GM23248 (cell line): Measurements from ENCODE around the gene CA5B.

Source experiments
- EZH2 ChIP-seq: fragments of 200-600 bp; sonication (generic); IDR thresholded peaks from 2 replicates; pipeline ENCODE4 v1.6.1; 2018; ENCODE audit warnings: antibody characterized with exemption, mild to moderate bottlenecking; ENCODE audit not compliant: insufficient read depth, poor library complexity, severe bottlenecking
- EZH2phosphoT487 ChIP-seq: fragments of 200-600 bp; sonication (generic); IDR thresholded peaks from 2 replicates; pipeline ENCODE4 v1.6.1; 2018; ENCODE audit warnings: antibody characterized with exemption, moderate library complexity, mild to moderate bottlenecking, low read depth; ENCODE audit not compliant: insufficient read depth

GRCh38 chrX:15820106-15821073 lies 82.3 kb downstream of the CA5B start:
- no peak for TF ChIP-seq EZH2phosphoT487
- no peak for TF ChIP-seq EZH2
